GM23338 (cell line): ENCODE data around the gene SH2D5. TPM values are rescaled to one million over a fixed set of nuclear protein-coding genes. Genes with fewer than 3 reads are reported as not detected.

ENCODE experiments used
- ATAC-seq: fragments of 200-7000 bp; cut with Tn5 transposase; 3 replicates; pipeline ENCODE4 v1.9.1; 2020
- DNase-seq: peaks from one replicate; pipeline ENCODE4 v3.0.0-alpha.2; 2015; ENCODE audit warnings: low spot score
- H2AFZ ChIP-seq: fragments of 200-600 bp; sonication (generic); 2 replicates; pipeline ENCODE4 v1.8.0; 2016; ENCODE audit warnings: antibody characterized with exemption, mild to moderate bottlenecking, moderate library complexity
- H3F3A ChIP-seq: fragments of 200-600 bp; sonication (generic); replicated peaks from 2 replicates; pipeline ENCODE4 v1.8.0; 2017; ENCODE audit warnings: antibody characterized with exemption, mixed run types, low read depth
- H3K27ac ChIP-seq: fragments of 200-600 bp; sonication (generic); 2 replicates; pipeline ENCODE4 v1.6.1; 2016; ENCODE audit warnings: low read depth
- H3K27me3 ChIP-seq: fragments of 200-600 bp; sonication (generic); 2 replicates; pipeline ENCODE4 v1.8.0; 2016; ENCODE audit warnings: mild to moderate bottlenecking, mixed run types, moderate library complexity; ENCODE audit not compliant: insufficient read depth
- H3K36me3 ChIP-seq: fragments of 200-600 bp; sonication (generic); 2 replicates; pipeline ENCODE4 v1.8.0; 2016; ENCODE audit warnings: mild to moderate bottlenecking; ENCODE audit not compliant: insufficient read depth
- H3K4me1 ChIP-seq: fragments of 200-600 bp; sonication (generic); 2 replicates; pipeline ENCODE4 v1.8.0; 2016; ENCODE audit warnings: mild to moderate bottlenecking, moderate library complexity; ENCODE audit not compliant: insufficient read depth
- H3K4me2 ChIP-seq: fragments of 200-600 bp; sonication (generic); 2 replicates; pipeline ENCODE4 v1.7.1; 2017; ENCODE audit warnings: mixed run types
- H3K4me3 ChIP-seq: fragments of 200-600 bp; sonication (generic); 2 replicates; pipeline ENCODE4 v1.6.1; 2016; ENCODE audit warnings: mixed run types
- H3K79me2 ChIP-seq: fragments of 200-600 bp; sonication (generic); replicated peaks from 2 replicates; pipeline ENCODE4 v1.8.0; 2017; ENCODE audit warnings: mild to moderate bottlenecking; ENCODE audit not compliant: insufficient read depth
- H3K9me2 ChIP-seq: fragments of 200-600 bp; sonication (generic); 2 replicates; pipeline ENCODE4 v1.8.0; 2017; ENCODE audit not compliant: insufficient read depth
- H4K20me1 ChIP-seq: fragments of 200-600 bp; sonication (generic); replicated peaks from 2 replicates; pipeline ENCODE4 v1.8.0; 2017; ENCODE audit warnings: mild to moderate bottlenecking; ENCODE audit not compliant: insufficient read depth
- H3K27ac Mint-ChIP-seq: 2 replicates; pipeline ENCODE4 v1.8.0; 2020; ENCODE audit warnings: inconsistent platforms, mild to moderate bottlenecking, moderate library complexity, mixed read lengths
- H3K27me3 Mint-ChIP-seq: 3 replicates; pipeline ENCODE4 v1.8.0; 2022; ENCODE audit warnings: low read depth, mild to moderate bottlenecking, moderate library complexity, mixed read lengths, inconsistent platforms; ENCODE audit not compliant: insufficient read depth, poor library complexity
- H3K36me3 Mint-ChIP-seq: 3 replicates; pipeline ENCODE4 v1.8.0; 2021; ENCODE audit warnings: low read depth, mild to moderate bottlenecking, inconsistent platforms, moderate library complexity, mixed read lengths
- H3K4me1 Mint-ChIP-seq: 3 replicates; pipeline ENCODE4 v1.8.0; 2020; ENCODE audit warnings: mild to moderate bottlenecking, inconsistent platforms, mixed read lengths
- H3K4me3 Mint-ChIP-seq: 3 replicates; pipeline ENCODE4 v1.8.0; 2021; ENCODE audit warnings: moderate library complexity, mild to moderate bottlenecking, inconsistent platforms, mixed read lengths
- H3K9me3 Mint-ChIP-seq: 3 replicates; pipeline ENCODE4 v1.8.0; 2020; ENCODE audit warnings: moderate library complexity, mild to moderate bottlenecking, inconsistent platforms, mixed read lengths
- CREB1 ChIP-seq: fragments of 250-450 bp; sonication (Bioruptor Pico); IDR thresholded peaks from 2 replicates; pipeline ENCODE4 v1.5.0; 2020; ENCODE audit warnings: low read depth, mild to moderate bottlenecking, moderate library complexity
- CTCF ChIP-seq, 2 experiments: fragments of 200-600 bp in 1 of 2; sonication (generic) in 1 of 2; conservative IDR thresholded peaks; 2 replicates each; pipeline versions ENCODE4 v1.5.1 to v1.6.1; 2016 to 2017; ENCODE audit warnings: antibody characterized with exemption in 2 of 2, low read depth in 2 of 2, mild to moderate bottlenecking in 2 of 2, moderate library complexity in 1 of 2
- ETS1 ChIP-seq: IDR thresholded peaks from 2 replicates; pipeline ENCODE4 v1.6.1; 2016; ENCODE audit warnings: antibody characterized with exemption
- EZH2 ChIP-seq: fragments of 200-600 bp; sonication (generic); IDR thresholded peaks from one replicate; pipeline ENCODE4 v1.8.0; 2017; ENCODE audit warnings: antibody characterized with exemption, mild to moderate bottlenecking, low read depth; ENCODE audit not compliant: unreplicated experiment
- EZH2phosphoT487 ChIP-seq: fragments of 200-600 bp; sonication (generic); IDR thresholded peaks from one replicate; pipeline ENCODE4 v1.8.1; 2018; ENCODE audit warnings: antibody characterized with exemption; ENCODE audit not compliant: unreplicated experiment
- JUNB ChIP-seq: IDR thresholded peaks from one replicate; pipeline ENCODE4 v1.6.1; 2016; ENCODE audit warnings: antibody characterized with exemption; ENCODE audit not compliant: unreplicated experiment
- NANOG ChIP-seq: IDR thresholded peaks from 2 replicates; pipeline ENCODE4 v1.6.1; 2016; ENCODE audit warnings: antibody characterized with exemption, borderline replicate concordance
- POLR2AphosphoS5 ChIP-seq: IDR thresholded peaks from 2 replicates; pipeline ENCODE4 v1.6.1; 2016; ENCODE audit warnings: antibody characterized with exemption, low read depth
- REST ChIP-seq: IDR thresholded peaks from one replicate; pipeline ENCODE4 v1.6.1; 2018; ENCODE audit warnings: antibody characterized with exemption; ENCODE audit not compliant: unreplicated experiment
- STAT1 ChIP-seq: IDR thresholded peaks from one replicate; pipeline ENCODE4 v1.6.1; 2016; ENCODE audit warnings: antibody characterized with exemption; ENCODE audit not compliant: unreplicated experiment
- ZNF114 ChIP-seq: fragments of 250-450 bp; sonication (Bioruptor Pico); IDR thresholded peaks from 2 replicates; pipeline ENCODE4 v1.5.0; 2020; ENCODE audit warnings: mild to moderate bottlenecking, moderate library complexity
- ZNF331 ChIP-seq: fragments of 250-450 bp; sonication (Bioruptor Pico); IDR thresholded peaks from 2 replicates; pipeline ENCODE4 v1.5.0; 2020; ENCODE audit warnings: low read depth, mild to moderate bottlenecking, moderate library complexity
- polyA plus RNA-seq: library from polyadenylated mRNA; unstranded; fragments of >200 nt; fragmentation: Nextera tagmentation; extraction: Ambion mirVana; gene quantifications from 2 replicates; pipeline ENCODE4 v1.2.1, GENCODE V29; 2016
- total RNA-seq: library from RNA; depleted of rRNA; stranded (reverse); fragments of >200 nt; shearing (Covaris generic); gene quantifications from 2 replicates; pipeline ENCODE4 v1.2.3, GENCODE V29; 2014

The SH2D5 gene
- total and polyA plus RNA-seq, 2 experiments from 2014 or later: 5.0 to 24.8 TPM

GRCh38 chr1:20740781-20741180 lies 8.3 kb upstream of the SH2D5 start:
- Mint-ChIP-seq H3K4me3 (no peak overlapping the region), H3K4me1 (no peaks in the 10 kb centered on the region), H3K9me3 (no peaks in the 10 kb centered on the region), H3K27me3 (peaks cover 6% of the 10 kb centered on the region), H3K27ac (no peak overlapping the region), H3K36me3 (peaks cover 35% of the 10 kb centered on the region)
- Histone ChIP-seq H2AFZ (no peak overlapping the region), H3K36me3 (peaks cover 35% of the 10 kb centered on the region), H3F3A (no peaks in the 10 kb centered on the region), H3K9me2 (no peaks in the 10 kb centered on the region), H3K27me3 (no peaks in the 10 kb centered on the region), H3K4me2 (no peak overlapping the region), H3K4me1 (no peaks in the 10 kb centered on the region), H3K79me2 (no peaks in the 10 kb centered on the region), H4K20me1 (peaks cover 3% of the 10 kb centered on the region; the same call in 1 of the 2 replicates), H3K4me3 (no peak overlapping the region), H3K27ac (no peak overlapping the region)
- no peak for ATAC-seq
- DNase-seq: no peak
- TF ChIP-seq EZH2 (no peak), POLR2AphosphoS5 (no peak), STAT1 (no peak), NANOG (no peak), CTCF (conservative IDR thresholded peaks at IDR 0.05; ENCODE audit: low read depth in 2 of 2) (no peak), JUNB (no peak), ZNF114 (no peak), ZNF331 (no peak), ETS1 (no peak)

- ATAC-seq (no peak), DNase-seq (no peak)
- Histone ChIP-seq H3K27ac (no peak overlapping the region; the same call in 1 of the 2 replicates), H3K4me2 (no peak overlapping the region), H3K36me3 (peaks cover 21% of the 10 kb centered on the region), H3K4me3 (no peak overlapping the region), H3K4me1 (no peaks in the 10 kb centered on the region), H2AFZ (no peak overlapping the region), H4K20me1 (0 out of 2 replicates have a peak, but pooled peaks cover 3% of the 10 kb centered on the region), H3F3A (no peaks in the 10 kb centered on the region), H3K79me2 (no peaks in the 10 kb centered on the region), H3K9me2 (no peaks in the 10 kb centered on the region), H3K27me3 (peaks cover 4% of the 10 kb centered on the region)
- Mint-ChIP-seq H3K9me3 (no peaks in the 10 kb centered on the region), H3K36me3 (peaks cover 19% of the 10 kb centered on the region), H3K27ac (no peak overlapping the region), H3K4me3 (no peak overlapping the region), H3K27me3 (peaks cover 9% of the 10 kb centered on the region), H3K4me1 (no peaks in the 10 kb centered on the region)
- TF ChIP-seq JUNB: no peak
- no peak for TF ChIP-seq ZNF114
- no peak for TF ChIP-seq STAT1
- TF ChIP-seq EZH2: no peak
- no peak for TF ChIP-seq POLR2AphosphoS5
- TF ChIP-seq EZH2phosphoT487: no peak
- TF ChIP-seq CTCF (conservative IDR thresholded peaks at IDR 0.05; ENCODE audit: low read depth in 2 of 2): no peak
- no peak for TF ChIP-seq ZNF331
- TF ChIP-seq ETS1: no peak
- no peak for TF ChIP-seq CREB1 (CRISPR knock-in tag)
- no peak for TF ChIP-seq REST
These were observed 6.7 kb upstream of the SH2D5 start for GRCh38 chr1:20739225-20739624.
